ENCODE data around the gene NKX1-1.
"Not testable (repeated sequence)": the region's sequence is repeated elsewhere in the genome, so short reads cannot be mapped to it uniquely, and the experiment has no call there.

Gene NKX1-1

DNA sequence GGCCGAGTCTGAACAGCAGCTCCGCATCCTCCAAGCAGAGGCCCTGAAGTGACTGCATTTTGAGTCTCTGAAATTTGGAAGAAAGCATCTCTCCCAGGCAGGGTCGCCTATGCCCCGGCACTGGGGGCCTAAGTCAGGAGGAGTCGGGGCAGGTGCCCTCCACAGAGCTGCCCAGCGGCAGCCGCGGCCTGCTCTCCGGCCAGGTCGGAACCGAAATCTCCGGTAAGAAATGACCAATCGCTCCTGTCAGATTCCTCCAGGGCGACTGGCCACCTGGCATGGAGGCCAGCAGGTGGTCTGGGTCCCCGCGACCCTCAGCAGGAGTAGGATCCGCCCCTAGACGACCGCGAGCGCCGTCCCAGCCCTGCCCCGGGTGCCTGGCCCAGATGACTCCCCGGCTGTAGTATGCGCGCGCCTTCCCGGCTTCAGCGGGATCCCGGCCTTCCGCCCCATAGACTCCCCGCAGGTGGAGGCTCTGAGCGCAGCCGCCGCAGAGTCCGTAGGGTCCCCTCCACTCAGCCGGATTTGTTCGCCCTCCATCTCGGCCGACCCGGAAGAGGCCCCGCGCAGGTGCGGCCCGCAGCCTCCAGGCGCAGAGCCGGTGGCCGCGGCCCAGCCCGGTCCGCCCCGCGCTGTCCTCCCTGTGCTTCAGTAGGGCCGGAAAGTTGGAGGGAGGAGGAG is 1.5 kb downstream of the NKX1-1 start:
- no peak for DNase-seq (ENCODE audit: low read depth)

DNA sequence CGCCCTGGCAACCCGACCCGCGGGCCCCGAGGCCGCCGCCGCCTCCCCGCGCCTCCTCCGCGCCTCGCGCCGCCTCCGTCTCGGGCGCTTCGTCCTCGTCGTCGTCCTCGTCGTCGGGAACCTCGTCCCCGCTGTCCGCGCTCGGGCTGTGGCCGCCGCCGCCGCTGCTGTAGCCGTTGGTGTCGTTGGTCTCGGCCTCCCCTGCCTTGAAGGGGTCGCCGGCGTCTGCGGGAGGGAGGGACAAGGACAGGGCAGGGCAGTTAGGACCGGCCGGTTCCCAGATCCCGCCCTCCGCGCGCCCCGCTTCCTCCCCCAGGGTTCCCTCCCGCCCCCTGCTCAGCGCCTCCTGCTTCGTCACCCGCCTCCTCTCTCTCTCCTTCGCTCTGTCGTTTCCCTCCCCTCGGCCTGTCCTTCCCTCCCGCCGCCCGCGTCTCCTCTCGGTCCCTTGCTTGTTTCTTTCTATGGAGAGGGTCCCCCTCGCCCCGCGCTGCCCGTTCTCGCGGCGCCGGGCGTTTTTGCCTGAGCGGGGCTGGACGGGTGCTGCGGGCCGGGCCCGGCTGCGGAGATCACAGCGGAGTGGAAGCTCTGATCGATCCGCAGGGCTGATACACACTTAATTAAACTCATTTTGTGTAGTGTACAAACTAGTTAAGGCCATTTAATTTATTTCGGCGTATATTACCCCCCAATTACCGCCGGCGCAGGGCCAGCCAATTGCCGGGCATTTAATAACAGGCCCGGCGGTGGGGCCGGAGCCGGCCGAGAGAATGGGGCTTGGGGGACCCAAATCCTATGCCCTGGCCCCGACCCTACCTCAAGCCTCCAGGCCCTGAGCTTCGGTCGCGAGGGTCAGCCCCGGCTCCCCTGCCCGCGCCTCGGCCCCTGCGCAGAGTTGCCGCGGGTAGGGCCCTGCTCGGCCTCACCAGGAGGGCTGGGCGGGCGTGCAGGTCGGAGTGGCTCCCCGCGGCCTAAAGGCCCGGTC is 2.4 kb downstream of the NKX1-1 start:
- no peak for DNase-seq (ENCODE audit: low read depth)

DNA sequence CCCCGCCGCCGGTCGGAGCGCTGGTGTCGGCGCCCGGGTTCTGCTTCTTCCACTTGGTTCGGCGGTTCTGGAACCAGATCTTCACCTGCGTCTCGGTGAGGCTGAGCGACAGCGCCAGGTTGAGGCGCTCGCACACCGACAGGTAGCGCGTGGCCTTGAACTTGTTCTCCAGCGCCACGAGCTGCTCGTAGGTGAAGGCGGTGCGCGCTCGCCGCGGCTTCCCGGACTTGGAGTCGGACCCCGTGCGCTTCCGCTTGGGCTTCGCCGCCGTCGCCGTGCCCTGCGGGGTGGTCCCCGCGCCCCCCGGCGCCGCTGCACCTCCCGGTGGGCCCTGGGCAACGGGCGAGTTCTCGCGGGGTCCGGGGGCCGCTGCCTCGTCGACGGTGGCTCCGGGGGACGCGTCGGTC is 3.1 kb downstream of the NKX1-1 start:
- no peak for DNase-seq (ENCODE audit: low read depth)

DNA sequence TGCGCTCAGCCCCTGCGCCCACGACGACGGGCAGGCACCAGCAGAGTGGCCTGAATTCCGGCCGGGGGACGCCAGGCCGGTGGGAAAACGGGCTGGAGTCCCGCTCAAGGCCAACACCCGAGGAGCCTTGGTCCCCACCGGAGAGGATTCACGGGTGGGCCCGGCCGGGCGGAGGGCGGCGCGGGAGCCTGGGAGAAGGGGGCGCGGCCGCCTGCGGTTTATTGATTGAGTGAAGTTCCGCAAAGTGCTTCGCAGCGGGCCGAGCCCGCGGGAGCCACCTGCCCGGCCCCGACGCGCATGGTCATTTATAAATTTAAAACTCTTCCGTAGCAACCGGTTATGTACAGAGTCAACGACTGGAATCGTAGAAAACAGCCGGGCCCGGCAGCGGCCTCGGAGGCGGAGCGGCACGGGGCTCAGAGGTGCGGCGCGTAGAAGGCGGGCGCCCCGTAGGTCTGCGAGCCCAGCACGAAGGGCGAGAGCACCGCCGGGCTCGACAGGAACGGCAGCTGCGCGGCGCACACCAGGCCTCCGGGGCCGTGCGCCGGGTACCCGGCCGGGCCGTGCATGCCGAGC is 3.6 kb downstream of the NKX1-1 start:
- DNase-seq (ENCODE audit: low read depth) = no peak

DNA sequence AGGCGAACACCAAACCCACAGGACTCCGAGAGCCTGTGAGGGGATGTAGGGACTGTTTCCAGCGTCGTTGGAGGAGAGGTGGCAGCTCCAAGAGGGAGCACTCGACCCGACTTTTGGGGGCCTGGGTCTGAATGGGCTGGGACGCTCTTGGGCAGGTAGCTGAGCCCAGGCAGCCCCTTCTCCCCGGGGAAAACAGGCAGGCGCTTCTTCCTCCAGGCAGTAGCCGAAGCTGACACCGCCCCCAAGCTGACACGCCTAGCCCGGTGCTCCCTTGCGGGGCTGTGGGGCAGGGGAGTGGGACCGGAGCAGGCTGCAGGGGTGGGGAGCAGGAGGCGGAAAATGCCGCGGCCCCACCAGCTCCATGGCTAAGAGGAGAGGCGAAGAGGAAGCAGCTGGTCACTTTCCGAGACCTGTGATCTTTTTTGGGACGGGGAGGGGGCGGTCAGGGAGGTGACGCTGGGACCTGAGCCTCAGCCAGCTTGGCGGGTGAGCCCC is 4.2 kb downstream of the NKX1-1 start:
- no peak for DNase-seq (ENCODE audit: low read depth)

DNA sequence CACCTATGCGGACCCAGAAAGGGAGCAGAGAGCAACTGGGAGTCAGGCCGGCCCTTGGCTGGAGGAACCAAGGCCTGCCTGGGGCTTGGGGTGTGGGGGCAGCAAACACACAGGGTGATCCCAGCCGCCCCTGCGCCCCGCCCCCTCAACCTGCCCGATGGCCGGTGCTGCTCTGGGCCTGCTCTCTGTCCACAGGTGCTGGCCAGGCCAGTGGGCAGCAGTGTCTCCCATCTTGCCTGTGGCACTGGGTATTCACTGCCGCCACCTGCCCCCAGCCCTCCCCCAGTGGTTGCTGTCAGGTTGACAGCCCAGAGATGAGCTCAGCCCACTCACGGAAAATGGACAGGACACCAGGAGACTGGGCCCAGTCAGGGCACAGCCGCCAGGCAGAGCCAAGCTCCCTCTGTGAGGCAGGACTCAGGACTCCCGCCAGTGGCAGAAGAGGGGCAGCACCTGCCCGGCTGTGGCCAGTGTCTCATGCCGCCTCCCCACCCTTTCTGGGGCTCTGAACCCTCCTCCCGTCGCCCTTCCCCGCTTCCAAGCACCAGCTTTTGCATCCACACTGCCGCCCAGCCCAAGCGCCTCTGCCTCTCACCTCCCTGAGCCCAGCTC is 4.7 kb downstream of the NKX1-1 start:
- no peak for DNase-seq (ENCODE audit: low read depth)

DNA sequence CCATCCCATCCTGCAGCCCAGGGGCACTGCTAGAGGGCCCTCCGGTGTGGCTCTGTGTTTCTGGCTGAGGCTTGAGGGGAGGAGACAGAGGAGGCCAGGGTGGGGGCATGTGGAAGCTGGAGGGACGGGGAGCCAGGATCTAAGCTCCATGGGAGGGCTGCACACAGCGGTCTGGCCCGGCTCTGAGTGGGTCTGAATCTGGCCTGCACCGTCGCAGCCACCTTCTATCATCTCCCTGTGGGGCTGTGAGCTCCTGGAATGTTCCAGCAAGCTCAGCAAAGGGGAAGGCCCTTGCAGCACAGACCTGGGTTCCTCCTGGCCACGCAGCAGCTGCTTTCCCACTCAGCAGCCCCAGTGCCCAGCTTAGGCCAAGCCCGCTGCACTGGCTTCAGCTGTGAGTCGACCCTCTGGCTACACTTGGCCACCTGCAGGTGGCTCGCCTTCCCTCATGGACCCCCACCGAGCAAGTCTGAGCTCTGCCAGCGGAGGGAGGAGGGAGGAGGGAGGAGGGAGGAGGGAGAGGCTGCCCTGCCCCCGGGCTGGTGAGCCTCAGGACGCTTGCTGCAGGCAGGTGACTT is 5.3 kb downstream of the NKX1-1 start:
- no peak for DNase-seq (ENCODE audit: low read depth)

DNA sequence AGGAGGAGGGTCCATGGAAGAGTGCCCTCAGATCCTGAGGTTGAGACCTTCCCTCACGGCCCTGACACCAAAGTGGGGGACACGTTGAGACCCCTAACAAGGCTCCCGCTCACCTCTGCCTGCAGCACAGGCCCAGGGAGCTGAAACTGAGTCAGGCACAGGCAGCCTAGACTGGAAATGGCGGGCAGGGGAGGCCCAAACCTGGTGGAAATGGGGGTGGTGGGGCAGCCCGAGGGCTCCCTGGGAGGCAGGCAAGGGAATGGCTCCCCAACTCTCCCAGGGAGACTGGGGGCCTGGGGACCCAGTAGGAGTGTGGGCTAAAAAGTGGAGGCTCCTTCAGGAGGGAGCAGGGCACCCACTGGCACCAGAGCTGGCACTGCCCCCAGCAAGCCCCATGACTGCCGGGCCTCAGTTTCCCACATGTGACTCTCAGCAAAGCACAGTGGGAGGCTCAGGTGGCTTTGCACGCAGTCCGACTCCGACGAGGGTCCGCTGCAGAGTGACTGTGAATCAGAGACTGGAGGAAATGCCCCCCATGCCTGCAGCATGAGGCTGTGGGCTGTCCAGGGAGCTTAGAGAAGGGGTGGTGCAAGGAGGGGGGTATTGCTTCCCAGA is 5.9 kb downstream of the NKX1-1 start:
- no peak for DNase-seq (ENCODE audit: low read depth)

DNA sequence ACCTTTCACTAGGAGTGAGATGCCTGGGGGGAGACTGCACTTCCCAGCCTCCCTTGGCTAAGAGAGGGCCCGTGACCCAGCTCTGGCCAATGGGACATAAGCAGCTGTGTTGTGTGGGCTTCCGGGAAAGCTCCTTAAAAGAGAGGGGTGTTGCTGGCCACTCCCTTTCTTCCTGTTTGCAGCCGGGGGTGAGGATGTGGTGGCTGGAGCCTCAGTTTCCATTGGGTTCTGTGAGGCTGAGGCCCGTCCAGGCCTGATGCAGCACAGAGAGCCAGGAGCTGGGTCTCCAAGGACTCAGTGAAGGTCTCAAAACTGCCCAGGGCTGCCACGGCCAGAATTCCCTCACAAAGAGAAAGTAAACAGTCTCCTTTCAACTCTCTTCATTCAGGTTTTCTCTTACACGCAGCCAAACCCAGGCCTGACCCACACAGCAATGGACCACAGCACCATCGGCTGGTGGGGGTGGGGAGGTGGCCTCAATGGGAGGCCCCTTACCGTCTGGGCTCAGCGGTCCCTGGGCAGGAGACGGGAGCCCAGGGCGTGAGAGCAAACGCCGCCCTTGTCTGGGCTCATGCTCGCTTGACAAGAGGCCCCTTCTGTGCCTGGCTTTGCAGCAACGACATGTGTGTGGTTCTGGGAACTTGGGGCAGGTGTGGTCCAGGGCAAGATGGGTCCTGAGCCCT is 6.6 kb downstream of the NKX1-1 start:
- DNase-seq (ENCODE audit: low read depth) = no peak

DNA sequence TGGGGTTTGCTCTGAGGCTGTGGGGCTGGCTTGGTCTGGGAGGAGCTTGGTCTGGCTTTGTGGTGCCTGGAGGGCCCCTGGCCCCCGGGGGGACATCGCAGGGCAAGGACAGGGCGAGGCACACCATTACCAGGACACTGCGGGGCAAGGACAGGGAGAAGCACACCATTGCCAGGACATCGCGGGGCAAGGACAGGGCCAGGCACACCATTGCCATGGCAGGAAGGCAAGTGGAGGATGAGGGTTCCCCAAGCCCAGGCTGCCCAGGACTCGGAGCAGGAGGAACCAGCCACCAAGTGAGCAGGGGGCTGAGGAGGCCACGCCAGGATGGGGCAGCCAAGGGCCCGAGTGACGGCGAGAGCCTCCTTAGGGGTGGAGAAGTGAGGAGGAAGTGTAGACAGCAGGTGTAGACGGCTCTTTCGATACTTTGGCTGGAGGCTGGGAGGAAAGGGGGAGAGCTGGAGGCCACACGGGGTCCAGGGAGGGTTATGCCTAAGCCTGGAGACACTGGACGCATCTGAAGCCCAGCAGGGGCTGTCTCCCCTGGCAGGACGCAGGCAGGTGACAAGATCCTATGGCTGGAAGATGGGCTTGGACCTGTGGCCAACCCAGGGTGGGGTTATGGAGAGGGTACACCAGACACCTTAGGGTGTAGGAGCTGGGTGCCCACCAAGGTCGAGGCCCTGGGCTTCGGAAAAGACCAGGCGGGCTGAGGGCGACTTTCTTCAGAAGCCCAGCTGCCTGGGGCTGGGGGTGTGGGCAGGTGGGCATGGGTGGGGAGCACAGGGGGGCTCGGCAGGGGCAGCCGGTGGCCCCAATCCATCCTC is 7.3 kb downstream of the NKX1-1 start:
- DNase-seq (ENCODE audit: low read depth) = no peak

DNA sequence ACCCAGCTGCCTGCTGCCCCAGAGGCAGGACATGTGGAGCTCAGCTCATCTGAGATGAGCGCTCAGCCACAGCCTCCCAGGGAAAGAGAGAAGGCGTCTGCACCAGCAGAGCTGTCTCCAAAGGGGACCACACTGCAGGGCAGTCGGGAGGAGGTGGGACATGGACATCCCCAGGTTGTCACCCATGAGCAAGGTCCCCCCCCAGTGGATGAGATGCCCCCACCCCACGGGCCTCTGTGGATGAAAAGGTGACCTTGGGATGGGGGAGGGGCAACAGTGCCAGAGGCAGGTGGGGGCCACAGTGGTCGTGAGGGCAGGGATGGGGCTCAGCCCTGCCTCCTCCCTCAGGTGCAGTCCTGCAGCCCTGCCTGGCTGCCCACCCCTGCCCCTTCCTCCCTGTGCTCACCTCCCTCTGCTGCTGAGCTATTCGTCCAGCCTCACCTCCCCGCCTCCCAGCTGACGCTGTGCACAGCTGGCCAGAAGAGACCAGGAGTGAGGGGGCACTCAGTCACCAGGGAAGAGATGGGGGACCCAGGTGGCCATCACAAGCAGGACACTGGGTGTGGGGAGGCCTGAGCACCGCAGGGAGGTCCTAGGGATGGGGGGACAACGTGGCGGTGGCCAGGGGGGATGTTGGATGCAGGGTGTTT is 9.3 kb downstream of the NKX1-1 start:
- DNase-seq (ENCODE audit: low read depth) = no peak

DNA sequence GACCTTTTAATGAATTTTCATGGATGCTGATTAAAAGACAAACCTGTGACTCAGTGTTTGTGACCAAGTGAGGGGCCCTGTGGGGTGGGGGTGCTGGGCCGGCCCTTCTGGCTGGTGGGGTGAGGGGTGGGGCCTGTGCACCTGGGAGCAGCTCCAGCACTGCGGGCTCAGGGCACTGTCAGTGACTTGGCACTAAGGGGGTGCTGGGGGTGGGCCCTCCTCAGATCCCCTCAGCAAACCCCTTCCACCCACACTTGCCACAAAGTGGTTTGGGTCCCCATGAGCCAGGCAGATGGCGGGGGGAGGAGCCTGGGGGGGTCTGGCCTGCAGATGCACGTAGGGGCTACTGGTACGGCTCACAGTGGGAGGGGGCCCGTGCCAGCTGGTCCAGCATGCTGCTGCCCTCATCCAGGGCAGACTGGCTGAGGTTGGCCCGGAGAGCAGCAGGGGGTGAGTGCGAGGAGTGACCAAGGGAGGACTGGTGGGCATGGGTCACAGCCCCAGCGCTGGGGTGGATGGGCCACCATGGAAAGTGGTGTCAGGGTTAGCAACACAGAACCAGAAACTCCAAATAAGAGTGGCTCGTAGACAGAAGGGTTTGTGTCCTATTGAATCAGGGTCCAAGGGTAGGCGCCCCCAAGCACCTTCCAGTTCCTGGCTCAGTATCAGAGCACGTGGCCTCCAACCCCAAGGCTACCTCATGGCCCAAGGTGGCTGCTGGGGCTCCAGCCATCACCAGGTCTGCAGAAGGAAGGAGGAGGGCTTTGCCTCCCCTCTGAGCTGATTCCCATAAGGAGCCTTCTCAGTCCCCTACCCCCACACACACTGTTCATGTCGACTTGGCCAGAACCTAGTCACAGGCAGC is 10.1 kb downstream of the NKX1-1 start:
- no peak for DNase-seq (ENCODE audit: low read depth)

DNA sequence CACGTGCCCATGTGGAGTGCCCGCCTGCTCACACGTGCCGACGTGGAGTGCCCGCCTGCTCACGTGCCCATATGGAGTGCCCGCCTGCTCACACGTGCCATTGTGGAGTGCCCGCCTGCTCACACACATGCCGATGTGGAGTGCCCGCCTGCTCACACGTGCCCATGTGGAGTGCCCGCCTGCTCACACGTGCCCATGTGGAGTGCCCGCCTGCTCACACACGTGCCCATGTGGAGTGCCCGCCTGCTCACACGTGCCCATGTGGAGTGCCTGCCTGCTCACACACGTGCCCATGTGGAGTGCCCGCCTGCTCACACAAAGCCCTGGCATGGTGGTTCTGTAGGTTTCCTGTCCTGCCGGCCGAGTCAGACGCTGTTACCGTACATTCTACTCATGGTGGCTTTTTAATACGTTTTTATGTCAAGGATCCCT is 10.8 kb downstream of the NKX1-1 start:
- not testable (repeated sequence) for DNase-seq (ENCODE audit: low read depth)

DNA sequence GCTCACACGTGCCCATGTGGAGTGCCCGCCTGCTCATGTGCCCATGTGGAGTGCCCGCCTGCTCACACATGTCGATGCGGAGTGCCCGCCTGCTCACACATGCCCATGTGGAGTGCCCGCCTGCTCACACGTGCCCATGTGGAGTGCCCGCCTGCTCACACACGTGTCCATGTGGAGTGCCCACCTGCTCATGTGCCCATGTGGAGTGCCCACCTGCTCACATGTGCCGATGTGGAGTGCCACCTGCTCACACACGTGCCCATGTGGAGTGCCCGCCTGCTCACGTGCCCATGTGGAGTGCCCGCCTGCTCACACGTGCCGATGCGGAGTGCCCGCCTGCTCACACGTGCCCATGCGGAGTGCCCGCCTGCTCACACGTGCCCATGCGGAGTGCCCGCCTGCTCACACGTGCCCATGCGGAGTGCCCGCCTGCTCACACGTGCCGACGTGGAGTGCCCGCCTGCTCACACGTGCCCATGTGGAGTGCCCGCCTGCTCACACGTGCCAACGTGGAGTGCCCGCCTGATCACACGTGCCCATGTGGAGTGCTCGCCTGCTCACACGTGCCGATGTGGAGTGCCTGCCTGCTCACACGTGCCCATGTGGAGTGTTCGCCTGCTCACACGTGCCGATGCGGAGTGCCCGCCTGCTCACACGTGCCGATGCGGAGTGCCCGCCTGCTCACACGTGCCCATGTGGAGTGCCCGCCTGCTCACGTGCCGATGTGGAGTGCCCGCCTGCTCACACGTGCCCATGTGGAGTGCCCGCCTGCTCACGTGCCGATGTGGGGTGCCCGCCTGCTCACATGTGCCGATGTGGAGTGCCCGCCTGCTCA is 11.5 kb downstream of the NKX1-1 start:
- not testable (repeated sequence) for DNase-seq (ENCODE audit: low read depth)

DNA sequence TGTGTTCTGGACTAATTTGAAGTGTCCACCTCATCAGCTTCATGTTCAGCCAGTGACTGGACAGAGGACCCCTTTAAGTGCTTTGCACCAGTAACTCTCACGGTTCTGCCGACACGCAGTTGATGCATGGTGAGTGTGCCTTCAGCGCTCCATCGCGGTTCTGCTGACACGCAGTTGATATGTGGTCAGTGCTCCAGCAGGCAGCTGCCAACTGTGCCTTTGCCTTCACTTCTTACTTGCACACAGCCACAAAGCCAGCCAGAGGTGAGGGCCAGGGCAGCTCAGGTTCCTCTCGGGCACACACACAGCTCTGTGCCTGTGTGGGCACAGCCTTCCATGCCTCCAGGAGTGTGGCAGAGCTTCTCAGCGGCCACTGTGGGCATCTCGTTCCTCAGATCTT is 12.4 kb downstream of the NKX1-1 start:
- DNase-seq (ENCODE audit: low read depth) = no peak

DNA sequence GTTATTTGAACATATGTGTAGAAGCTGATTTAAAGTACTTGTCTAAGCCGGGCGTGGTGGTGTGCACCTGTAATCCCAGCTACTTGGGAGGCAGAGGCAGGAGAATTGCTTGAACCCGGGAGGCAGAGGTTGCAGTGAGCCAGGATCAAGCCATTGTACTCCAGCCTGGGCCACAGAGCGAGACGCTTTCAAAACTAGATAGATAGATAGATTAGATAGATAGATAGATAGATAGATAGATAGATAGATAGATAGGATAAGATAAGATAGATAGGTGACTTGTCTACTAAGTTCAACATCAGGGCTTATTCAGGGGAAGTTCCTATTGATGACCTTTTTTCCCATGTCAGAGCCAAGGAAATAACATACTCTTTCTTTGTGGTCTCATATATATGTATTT is 12.9 kb downstream of the NKX1-1 start:
- not testable (repeated sequence) for DNase-seq (ENCODE audit: low read depth)
